Lower leg skin (tissue), 3 donors: ENCODE measurements around the gene ABCA4.

Source experiments
- POLR2A ChIP-seq, 2 donors: fragments of 450-650 bp; IDR thresholded peaks; one replicate each; pipeline ENCODE4 v1.6.1; 2016 to 2017; ENCODE audit warnings: antibody characterized with exemption in 2 of 2, mild to moderate bottlenecking in 1 of 2, moderate library complexity in 1 of 2
- TF ChIP-seq, protein P1 (sequence below), 3 donors: fragments of 450-650 bp; IDR thresholded peaks; one replicate each; pipeline ENCODE4 v1.5.1; 2016; ENCODE audit warnings: antibody characterized with exemption in 3 of 3, mild to moderate bottlenecking in 3 of 3, moderate library complexity in 2 of 3

DNA sequence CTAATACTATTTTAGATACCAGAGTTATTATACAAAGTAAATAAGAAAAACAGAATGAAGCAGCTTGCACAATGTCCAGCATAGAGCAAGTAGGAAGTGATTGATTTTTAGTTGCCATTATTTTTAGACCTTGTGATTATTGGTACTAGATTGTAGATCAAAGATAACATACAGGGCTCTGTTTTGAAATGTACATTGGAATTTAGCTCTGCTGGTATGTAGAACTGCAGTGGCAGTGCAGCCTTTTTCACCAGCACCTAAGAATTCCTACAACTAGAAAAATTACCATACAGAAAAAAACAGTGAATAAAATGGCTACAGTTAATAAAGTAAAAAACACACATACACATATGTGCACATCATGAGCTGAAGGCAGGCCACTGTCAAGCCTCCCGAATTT lies 32.2 kb upstream of the ABCA4 start:
- TF ChIP-seq, protein P1, sequence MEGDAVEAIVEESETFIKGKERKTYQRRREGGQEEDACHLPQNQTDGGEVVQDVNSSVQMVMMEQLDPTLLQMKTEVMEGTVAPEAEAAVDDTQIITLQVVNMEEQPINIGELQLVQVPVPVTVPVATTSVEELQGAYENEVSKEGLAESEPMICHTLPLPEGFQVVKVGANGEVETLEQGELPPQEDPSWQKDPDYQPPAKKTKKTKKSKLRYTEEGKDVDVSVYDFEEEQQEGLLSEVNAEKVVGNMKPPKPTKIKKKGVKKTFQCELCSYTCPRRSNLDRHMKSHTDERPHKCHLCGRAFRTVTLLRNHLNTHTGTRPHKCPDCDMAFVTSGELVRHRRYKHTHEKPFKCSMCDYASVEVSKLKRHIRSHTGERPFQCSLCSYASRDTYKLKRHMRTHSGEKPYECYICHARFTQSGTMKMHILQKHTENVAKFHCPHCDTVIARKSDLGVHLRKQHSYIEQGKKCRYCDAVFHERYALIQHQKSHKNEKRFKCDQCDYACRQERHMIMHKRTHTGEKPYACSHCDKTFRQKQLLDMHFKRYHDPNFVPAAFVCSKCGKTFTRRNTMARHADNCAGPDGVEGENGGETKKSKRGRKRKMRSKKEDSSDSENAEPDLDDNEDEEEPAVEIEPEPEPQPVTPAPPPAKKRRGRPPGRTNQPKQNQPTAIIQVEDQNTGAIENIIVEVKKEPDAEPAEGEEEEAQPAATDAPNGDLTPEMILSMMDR (IDR thresholded peaks at IDR 0.05): no peak
- TF ChIP-seq POLR2A (IDR thresholded peaks at IDR 0.05): no peak
